SHP77 (cell line): ENCODE measurements around the gene CORO1C.

Experiments
- DNase-seq, 2 experiments: peaks; one replicate each; lab custom pipeline; 2025; lab: John Stamatoyannopoulos, UW

The CORO1C gene

GRCh38 chr12:108599948-108600701 is 131.2 kb downstream of the CORO1C start:
- DNase-seq = no peak

- DNase-seq = no peak
Measured at GRCh38 chr12:108599541-108599940, 131.8 kb downstream of the CORO1C start.

DNA sequence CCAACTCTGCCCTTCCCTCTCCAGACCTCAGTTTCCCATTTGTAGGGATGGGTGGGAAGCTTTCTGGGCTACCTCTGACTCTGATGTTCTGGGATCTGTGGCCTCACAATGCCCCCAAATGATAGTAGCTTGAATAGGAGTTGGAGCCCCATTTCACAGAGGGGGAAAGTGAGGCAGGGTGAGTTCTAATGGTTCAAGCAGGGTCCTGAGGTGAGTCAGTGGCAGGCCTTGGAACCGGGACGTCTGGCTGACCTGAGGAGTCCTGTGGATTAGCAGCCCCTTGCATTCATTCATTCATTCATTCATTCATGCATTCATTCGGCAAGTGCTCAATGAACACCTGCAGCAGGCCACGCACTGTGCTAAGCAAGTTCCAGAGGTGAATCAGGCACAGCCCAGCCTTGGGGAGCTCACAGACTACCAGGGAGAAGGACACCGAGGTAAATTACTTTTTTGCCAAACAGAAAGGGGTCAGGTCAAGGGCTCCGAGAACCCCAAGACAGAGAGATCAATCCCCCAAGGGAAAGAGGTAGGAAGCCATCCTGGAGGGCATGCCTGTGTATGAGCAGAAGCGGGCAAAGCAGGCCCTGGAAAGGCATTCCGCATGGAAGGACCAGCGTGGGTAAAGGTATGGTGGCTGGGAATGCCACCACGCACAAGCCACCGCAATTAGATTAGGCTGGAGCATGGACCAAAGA is 132.6 kb downstream of the CORO1C start:
- DNase-seq = no peak

GRCh38 chr12:108597559-108598471 is 133.5 kb downstream of the CORO1C start, which contains the start of gene TMEM119:
Gene TMEM119 (minus strand): TSS chr12:108598084. CDS start chr12:108592383, 5,701 bp downstream.
- no peak for DNase-seq

DNA sequence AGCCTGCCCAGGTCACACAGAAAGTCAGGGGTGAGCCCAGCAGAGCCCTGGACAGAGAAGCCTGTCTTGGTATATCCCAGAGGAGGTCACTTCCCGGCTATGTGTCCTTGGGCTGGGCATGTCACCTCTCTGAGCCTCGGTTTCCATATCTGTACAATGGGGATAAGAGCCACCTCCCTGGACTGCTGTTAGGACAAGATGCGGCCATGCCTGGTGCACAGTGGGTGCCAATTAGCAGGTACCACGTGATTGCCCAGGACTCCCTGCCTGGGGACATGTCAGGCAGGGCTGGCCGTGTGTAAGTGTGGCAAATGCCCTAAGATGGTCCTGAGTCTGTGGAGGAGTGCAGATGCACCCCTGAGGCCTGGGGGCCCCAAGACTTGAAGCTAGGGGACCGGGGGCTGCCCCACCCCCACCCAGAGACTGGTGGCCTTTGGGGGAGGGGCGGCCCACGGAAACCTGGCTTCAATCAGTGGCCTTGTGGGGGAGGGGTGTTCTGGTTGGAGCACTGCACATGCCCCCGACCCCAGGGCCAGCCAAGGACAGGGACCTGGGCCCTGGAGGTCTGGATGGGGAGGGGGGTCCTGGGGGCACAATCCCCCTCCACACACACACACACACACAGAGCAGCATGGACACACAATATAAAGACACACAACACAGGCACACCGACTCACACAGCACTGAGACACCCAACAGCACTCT is 134.3 kb downstream of the CORO1C start:
- DNase-seq = no peak

DNA sequence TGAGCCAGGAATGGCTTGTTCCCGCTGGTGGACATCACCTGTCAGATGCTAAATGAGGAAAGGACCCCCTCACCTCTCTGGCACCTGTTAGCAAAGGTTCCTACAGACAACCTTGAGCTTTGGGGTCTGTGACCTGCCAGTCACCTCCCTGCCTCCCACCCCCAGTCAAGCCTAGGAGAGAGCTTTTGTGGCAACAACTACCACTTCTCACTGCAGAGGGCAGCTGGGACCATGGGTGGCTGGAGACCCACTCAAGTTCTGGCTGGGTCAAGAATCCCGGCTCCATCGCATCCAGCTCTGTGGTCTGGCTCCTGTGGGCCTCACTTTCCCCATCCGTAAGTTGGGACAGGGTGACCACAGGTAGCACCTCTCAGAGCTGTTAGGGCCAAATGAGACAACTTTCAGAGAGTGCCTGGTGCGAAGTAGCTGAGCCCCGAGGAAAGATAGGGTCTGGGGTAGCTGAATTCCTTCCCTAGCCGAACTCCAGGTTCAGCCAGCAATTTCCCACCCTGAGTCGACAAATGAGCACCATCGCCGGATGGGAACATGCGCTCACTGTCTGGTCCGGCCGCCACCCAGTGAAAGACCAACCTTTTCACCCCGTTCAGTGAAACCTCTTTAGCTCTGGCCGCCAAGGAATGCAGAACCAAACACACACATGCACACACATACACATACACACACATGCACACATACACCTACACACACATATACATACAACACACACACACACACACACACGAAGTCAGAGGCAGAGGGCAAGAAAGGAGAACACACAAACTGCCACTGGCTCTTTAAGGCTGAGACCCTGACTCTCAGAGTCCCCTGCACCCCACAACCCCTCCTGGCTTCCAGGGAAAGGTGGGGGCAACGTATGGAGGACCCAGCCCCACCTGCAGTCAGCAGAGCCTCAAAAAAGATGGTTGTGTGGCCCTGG is 135.3 kb downstream of the CORO1C start:
- DNase-seq = no peak
